Gastroesophageal sphincter (tissue), 3 donors: Measurements from ENCODE around the gene DVL2.

Experiments used
- CTCF ChIP-seq, 4 experiments: fragments of 200-600 bp in 2 of 4; fragments of 450-650 bp in 2 of 4; sonication (generic) in 1 of 4; IDR thresholded peaks; one replicate each; pipeline ENCODE4 v1.5.1; 2017 to 2019; ENCODE audit warnings: antibody characterized with exemption in 4 of 4, mild to moderate bottlenecking in 2 of 4, moderate library complexity in 2 of 4
- POLR2AphosphoS5 ChIP-seq: sonication (generic); formaldehyde crosslinking; IDR thresholded peaks from one replicate; pipeline ENCODE4 v1.6.1; 2017; ENCODE audit warnings: antibody characterized with exemption

GRCh38 chr17:7248796-7249195 is 14.5 kb upstream of the DVL2 start:
- TF ChIP-seq CTCF (IDR thresholded peaks at IDR 0.05) = no peak
- TF ChIP-seq POLR2AphosphoS5 = no peak
